ENCODE results near the gene PRG3. TPM values are rescaled to one million over a fixed set of nuclear protein-coding genes. Genes with fewer than 3 reads are reported as not detected.
"Not testable (repeated sequence)": the region's sequence is repeated elsewhere in the genome, so short reads cannot be mapped to it uniquely, and the experiment has no call there.

Gene PRG3
- total RNA-seq, 1 experiment from 2014 or later = not detected

GRCh38 chr11:57354699-57355098 lies 26.3 kb downstream of the PRG3 start:
- in situ Hi-C loops (cut with HindIII; ENCODE audit: low pct_unique_long_range_greater_than_20kb, low sequenced_read_pairs) = no loop called here
- no peak for DNase-seq (ENCODE audit: low read depth, low spot score)

- in situ Hi-C loops (cut with HindIII; ENCODE audit: low pct_unique_long_range_greater_than_20kb, low sequenced_read_pairs) = no loop called here
- no peak for DNase-seq (ENCODE audit: low read depth, low spot score)
Measured at GRCh38 chr11:57353852-57354251, 27.1 kb downstream of the PRG3 start.

GRCh38 chr11:57353446-57353845 lies 27.5 kb downstream of the PRG3 start:
- DNase-seq (ENCODE audit: low read depth, low spot score) = no peak
- in situ Hi-C loops (cut with HindIII; ENCODE audit: low pct_unique_long_range_greater_than_20kb, low sequenced_read_pairs) = no loop called here

GRCh38 chr11:57353036-57353435 lies 27.9 kb downstream of the PRG3 start:
- no peak for DNase-seq (ENCODE audit: low read depth, low spot score)
- in situ Hi-C loops (cut with HindIII; ENCODE audit: low pct_unique_long_range_greater_than_20kb, low sequenced_read_pairs) = no loop called here

GRCh38 chr11:57349491-57350274 lies 31.3 kb downstream of the PRG3 start:
- DNase-seq (ENCODE audit: low read depth, low spot score) = peak; percentile 41

GRCh38 chr11:57348636-57349313 lies 32.2 kb downstream of the PRG3 start:
- in situ Hi-C loops (cut with HindIII; ENCODE audit: low pct_unique_long_range_greater_than_20kb, low sequenced_read_pairs) = no loop called here
- DNase-seq (ENCODE audit: low read depth, low spot score) = no peak

More at GRCh38 chr11:57349491-57350274, 31.3 kb downstream of the PRG3 start:
- in situ Hi-C loops (cut with HindIII; ENCODE audit: low pct_unique_long_range_greater_than_20kb, low sequenced_read_pairs) = no loop called here

GRCh38 chr11:57348052-57348451 lies 32.9 kb downstream of the PRG3 start:
- in situ Hi-C loops (cut with HindIII; ENCODE audit: low pct_unique_long_range_greater_than_20kb, low sequenced_read_pairs) = no loop called here
- DNase-seq (ENCODE audit: low read depth, low spot score) = no peak

- no peak for DNase-seq (ENCODE audit: low read depth, low spot score)
- in situ Hi-C loops (cut with HindIII; ENCODE audit: low pct_unique_long_range_greater_than_20kb, low sequenced_read_pairs) = no loop called here
Measured at GRCh38 chr11:57347336-57347735, 33.6 kb downstream of the PRG3 start.

- in situ Hi-C loops (cut with HindIII; ENCODE audit: low pct_unique_long_range_greater_than_20kb, low sequenced_read_pairs) = no loop called here
Measured at GRCh38 chr11:57345555-57346211, 35.3 kb downstream of the PRG3 start.

GRCh38 chr11:57344826-57345225 lies 36.1 kb downstream of the PRG3 start:
- in situ Hi-C loops (cut with HindIII; ENCODE audit: low pct_unique_long_range_greater_than_20kb, low sequenced_read_pairs) = no loop called here
- DNase-seq (ENCODE audit: low read depth, low spot score) = no peak

More at GRCh38 chr11:57345555-57346211, 35.3 kb downstream of the PRG3 start:
- peak; percentile 80 for DNase-seq (ENCODE audit: low read depth, low spot score)

- in situ Hi-C loops (cut with HindIII; ENCODE audit: low pct_unique_long_range_greater_than_20kb, low sequenced_read_pairs) = no loop called here
- no peak for DNase-seq (ENCODE audit: low read depth, low spot score)
Measured at GRCh38 chr11:57343825-57344224, 37.1 kb downstream of the PRG3 start.

- in situ Hi-C loops (cut with HindIII; ENCODE audit: low pct_unique_long_range_greater_than_20kb, low sequenced_read_pairs) = no loop called here
- DNase-seq (ENCODE audit: low read depth, low spot score) = no peak
Measured at GRCh38 chr11:57342702-57343101, 38.2 kb downstream of the PRG3 start.

GRCh38 chr11:57341250-57341808 lies 39.6 kb downstream of the PRG3 start:
- no peak for DNase-seq (ENCODE audit: low read depth, low spot score)
- in situ Hi-C loops (cut with HindIII; ENCODE audit: low pct_unique_long_range_greater_than_20kb, low sequenced_read_pairs) = no loop called here

GRCh38 chr11:57340039-57340615 lies 40.8 kb downstream of the PRG3 start:
- in situ Hi-C loops (cut with HindIII; ENCODE audit: low pct_unique_long_range_greater_than_20kb, low sequenced_read_pairs) = no loop called here
- DNase-seq (ENCODE audit: low read depth, low spot score) = peak; percentile 52

GRCh38 chr11:57339328-57339727 lies 41.6 kb downstream of the PRG3 start:
- in situ Hi-C loops (cut with HindIII; ENCODE audit: low pct_unique_long_range_greater_than_20kb, low sequenced_read_pairs) = no loop called here
- DNase-seq (ENCODE audit: low read depth, low spot score) = no peak

- DNase-seq (ENCODE audit: low read depth, low spot score) = no peak
- in situ Hi-C loops (cut with HindIII; ENCODE audit: low pct_unique_long_range_greater_than_20kb, low sequenced_read_pairs) = no loop called here
Measured at GRCh38 chr11:57338142-57338541, 42.8 kb downstream of the PRG3 start, which contains the start of gene P2RX3. Gene P2RX3, plus strand, starts transcription at chr11:57338352. Its CDS starts 199 bp downstream, at chr11:57338551.

- not testable (repeated sequence) for DNase-seq (ENCODE audit: low read depth, low spot score)
Measured at GRCh38 chr11:57336856-57337255, 44.1 kb downstream of the PRG3 start.

More at GRCh38 chr11:57336856-57337255, 44.1 kb downstream of the PRG3 start:
- in situ Hi-C loops (cut with HindIII; ENCODE audit: low pct_unique_long_range_greater_than_20kb, low sequenced_read_pairs) = not testable (repeated sequence)
